GM12874 (cell line): ENCODE data around the gene CACNA1F.

Source experiments
- CTCF ChIP-seq: IDR thresholded peaks from 2 replicates; pipeline ENCODE4 v1.5.1; 2011; ENCODE audit warnings: low read depth, mild to moderate bottlenecking, control low read depth, low read length, moderate library complexity; ENCODE audit not compliant: insufficient read depth

CACNA1F gene

GRCh38 chrX:49204017-49204416 is 29.1 kb downstream of the CACNA1F start:
- no peak for TF ChIP-seq CTCF

- no peak for TF ChIP-seq CTCF
Observed at GRCh38 chrX:49203536-49203935, 29.6 kb downstream of the CACNA1F start.

- TF ChIP-seq CTCF, result no peak
Observed at GRCh38 chrX:49202022-49202421, 31.1 kb downstream of the CACNA1F start.

- TF ChIP-seq CTCF, result no peak
Observed at GRCh38 chrX:49199906-49200771, 33.0 kb downstream of the CACNA1F start, which contains the start of gene SYP. TSS of gene SYP (minus strand) at chrX:49200193. CDS start at chrX:49200186, 7 bp downstream.

GRCh38 chrX:49199315-49199595 is 33.9 kb downstream of the CACNA1F start:
- TF ChIP-seq CTCF, result no peak

- TF ChIP-seq CTCF, result no peak
Observed at GRCh38 chrX:49198540-49199314, 34.4 kb downstream of the CACNA1F start.

- TF ChIP-seq CTCF, result no peak
Observed at GRCh38 chrX:49197543-49198087, 35.5 kb downstream of the CACNA1F start.
